ENCODE data around the gene CCL8. TPM values are rescaled to one million over a fixed set of nuclear protein-coding genes. Genes with fewer than 3 reads are reported as not detected.

Gene CCL8
- total RNA-seq, 2 experiments from 2014 or later: not detected

DNA sequence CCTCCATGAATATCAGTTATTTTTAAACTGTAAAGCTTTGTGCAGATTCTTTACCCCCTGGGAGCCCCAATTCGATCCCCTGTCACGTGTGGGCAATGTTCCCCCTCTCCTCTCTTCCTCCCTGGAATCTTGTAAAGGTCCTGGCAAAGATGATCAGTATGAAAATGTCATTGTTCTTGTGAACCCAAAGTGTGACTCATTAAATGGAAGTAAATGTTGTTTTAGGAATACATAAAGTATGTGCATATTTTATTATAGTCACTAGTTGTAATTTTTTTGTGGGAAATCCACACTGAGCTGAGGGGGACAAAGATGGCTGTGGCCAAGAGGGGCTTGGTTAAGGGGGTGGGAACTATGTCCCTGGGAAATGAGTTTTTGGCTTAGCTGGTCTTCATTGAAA is 31.4 kb upstream of the CCL8 start:
- H3K9me2 ChIP-seq (ENCODE audit: insufficient read depth, low read length): no peaks in the 10 kb centered on the region
- H3K27ac ChIP-seq (ENCODE audit: low read depth, low read length, poor library complexity, severe bottlenecking): no peak overlapping the region
- H2AFZ ChIP-seq (ENCODE audit: low read length): no peak overlapping the region
- BruUV-seq (replicated peaks): no TSS peak
- no peak for DNase-seq (ENCODE audit: low spot score)
- no peak overlapping the region for H3K4me2 ChIP-seq (ENCODE audit: low read length)
- no peaks in the 10 kb centered on the region for H3K36me3 ChIP-seq (ENCODE audit: insufficient read depth, low read length)
- CTCF ChIA-PET (ENCODE audit: unreplicated experiment): no interaction called here
- H3K4me1 ChIP-seq (ENCODE audit: insufficient read depth, low read length, poor library complexity, severe bottlenecking): no peaks in the 10 kb centered on the region
- TF ChIP-seq, protein P1, sequence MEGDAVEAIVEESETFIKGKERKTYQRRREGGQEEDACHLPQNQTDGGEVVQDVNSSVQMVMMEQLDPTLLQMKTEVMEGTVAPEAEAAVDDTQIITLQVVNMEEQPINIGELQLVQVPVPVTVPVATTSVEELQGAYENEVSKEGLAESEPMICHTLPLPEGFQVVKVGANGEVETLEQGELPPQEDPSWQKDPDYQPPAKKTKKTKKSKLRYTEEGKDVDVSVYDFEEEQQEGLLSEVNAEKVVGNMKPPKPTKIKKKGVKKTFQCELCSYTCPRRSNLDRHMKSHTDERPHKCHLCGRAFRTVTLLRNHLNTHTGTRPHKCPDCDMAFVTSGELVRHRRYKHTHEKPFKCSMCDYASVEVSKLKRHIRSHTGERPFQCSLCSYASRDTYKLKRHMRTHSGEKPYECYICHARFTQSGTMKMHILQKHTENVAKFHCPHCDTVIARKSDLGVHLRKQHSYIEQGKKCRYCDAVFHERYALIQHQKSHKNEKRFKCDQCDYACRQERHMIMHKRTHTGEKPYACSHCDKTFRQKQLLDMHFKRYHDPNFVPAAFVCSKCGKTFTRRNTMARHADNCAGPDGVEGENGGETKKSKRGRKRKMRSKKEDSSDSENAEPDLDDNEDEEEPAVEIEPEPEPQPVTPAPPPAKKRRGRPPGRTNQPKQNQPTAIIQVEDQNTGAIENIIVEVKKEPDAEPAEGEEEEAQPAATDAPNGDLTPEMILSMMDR (conservative IDR thresholded peaks at IDR 0.05; ENCODE audit: low read length): no peak
- no peak for TF ChIP-seq EZH2phosphoT487 (IDR thresholded peaks at IDR 0.05; ENCODE audit: borderline replicate concordance, low read depth, low read length)
- no peaks in the 10 kb centered on the region for H4K20me1 ChIP-seq (ENCODE audit: insufficient read depth, low read length)
- intact Hi-C loops (cut with micrococcal nuclease; ENCODE audit: unreplicated experiment): no loop called here
- H3K79me2 ChIP-seq (ENCODE audit: insufficient read depth, low read depth, low read length): no peaks in the 10 kb centered on the region
- no peaks in the 10 kb centered on the region for H3K9me3 ChIP-seq (ENCODE audit: low read length)
- no peak overlapping the region for H3K4me3 ChIP-seq (ENCODE audit: low read depth, low read length, poor library complexity, severe bottlenecking)
- POLR2A ChIA-PET: no interaction called here

DNA sequence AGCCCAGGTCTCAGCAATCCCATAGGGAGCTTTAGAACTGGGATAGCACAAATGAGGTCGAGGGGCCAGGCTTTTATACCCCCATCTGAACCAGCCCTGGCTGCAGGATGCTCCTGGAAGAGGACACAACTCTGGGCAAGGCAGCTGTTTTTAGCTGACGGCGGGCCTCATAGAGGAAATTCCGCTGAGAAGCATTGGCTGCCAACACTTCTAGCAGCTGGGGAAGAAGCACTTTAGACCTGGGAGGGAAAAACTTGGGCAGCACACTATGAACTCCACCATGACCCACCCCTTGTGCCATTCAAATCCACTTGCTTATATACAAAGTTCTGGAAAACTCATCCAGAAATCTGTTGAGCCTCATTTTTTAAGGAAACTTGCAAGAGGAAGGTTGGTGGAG is 28.6 kb upstream of the CCL8 start:
- intact Hi-C loops (cut with micrococcal nuclease; ENCODE audit: unreplicated experiment): no loop called here
- no peaks in the 10 kb centered on the region for H3K79me2 ChIP-seq (ENCODE audit: insufficient read depth, low read depth, low read length)
- no peaks in the 10 kb centered on the region for H3K36me3 ChIP-seq (ENCODE audit: insufficient read depth, low read length)
- CTCF ChIA-PET (ENCODE audit: unreplicated experiment): no interaction called here
- H2AFZ ChIP-seq (ENCODE audit: low read length): no peak overlapping the region
- no peaks in the 10 kb centered on the region for H3K9me2 ChIP-seq (ENCODE audit: insufficient read depth, low read length)
- no peak for DNase-seq (ENCODE audit: low spot score)
- BruUV-seq (replicated peaks): no TSS peak
- POLR2A ChIA-PET: no interaction called here
- H3K9me3 ChIP-seq (ENCODE audit: low read length): no peaks in the 10 kb centered on the region
- H3K4me3 ChIP-seq (ENCODE audit: low read depth, low read length, poor library complexity, severe bottlenecking): no peak overlapping the region
- H3K27ac ChIP-seq (ENCODE audit: low read depth, low read length, poor library complexity, severe bottlenecking): no peak overlapping the region
- TF ChIP-seq EZH2phosphoT487 (IDR thresholded peaks at IDR 0.05; ENCODE audit: borderline replicate concordance, low read depth, low read length): no peak
- TF ChIP-seq, protein P1 (conservative IDR thresholded peaks at IDR 0.05; ENCODE audit: low read length): no peak
- H3K4me1 ChIP-seq (ENCODE audit: insufficient read depth, low read length, poor library complexity, severe bottlenecking): no peaks in the 10 kb centered on the region
- H3K4me2 ChIP-seq (ENCODE audit: low read length): no peak overlapping the region
- H4K20me1 ChIP-seq (ENCODE audit: insufficient read depth, low read length): no peaks in the 10 kb centered on the region

DNA sequence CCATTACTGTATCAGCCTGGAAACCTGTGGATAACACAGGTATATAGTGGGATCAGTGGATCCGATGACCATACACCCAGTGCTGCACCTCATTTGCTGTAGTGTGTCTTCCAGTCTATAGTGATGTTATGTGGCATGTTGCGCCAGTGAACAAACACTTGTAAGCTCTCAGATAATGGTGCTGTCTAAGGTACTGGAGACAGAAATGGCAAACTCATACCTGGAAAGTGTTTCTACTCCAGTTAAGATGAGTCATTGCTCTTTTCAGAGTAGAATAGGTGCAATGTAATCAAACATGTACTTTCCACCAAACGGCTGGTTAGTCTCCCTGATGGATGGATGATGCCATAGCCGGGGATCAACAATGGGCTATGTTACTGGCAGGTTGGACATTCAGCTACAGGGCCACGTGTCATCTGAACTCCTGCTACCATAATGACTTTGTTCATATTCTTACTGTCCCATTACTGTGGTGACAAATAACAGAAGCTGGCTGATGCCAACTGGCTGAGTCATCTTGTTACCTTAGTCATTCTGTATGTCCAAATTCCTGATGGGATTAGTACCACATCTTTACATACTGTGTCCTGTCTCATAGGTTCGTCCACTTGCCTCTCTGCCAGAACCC is 27.4 kb upstream of the CCL8 start:
- Histone ChIP-seq H3K9me3 (ENCODE audit: low read length) (no peaks in the 10 kb centered on the region), H4K20me1 (ENCODE audit: insufficient read depth, low read length) (no peaks in the 10 kb centered on the region), H3K27ac (ENCODE audit: low read depth, low read length, poor library complexity, severe bottlenecking) (no peak overlapping the region), H3K4me1 (ENCODE audit: insufficient read depth, low read length, poor library complexity, severe bottlenecking) (no peaks in the 10 kb centered on the region), H2AFZ (ENCODE audit: low read length) (no peak overlapping the region), H3K36me3 (ENCODE audit: insufficient read depth, low read length) (no peaks in the 10 kb centered on the region), H3K4me2 (ENCODE audit: low read length) (no peak overlapping the region), H3K4me3 (ENCODE audit: low read depth, low read length, poor library complexity, severe bottlenecking) (no peak overlapping the region), H3K9me2 (ENCODE audit: insufficient read depth, low read length) (no peaks in the 10 kb centered on the region), H3K79me2 (ENCODE audit: insufficient read depth, low read depth, low read length) (no peaks in the 10 kb centered on the region)
- no peak for TF ChIP-seq EZH2phosphoT487 (IDR thresholded peaks at IDR 0.05; ENCODE audit: borderline replicate concordance, low read depth, low read length)
- TF ChIP-seq, protein P1 (conservative IDR thresholded peaks at IDR 0.05; ENCODE audit: low read length): no peak
- no peak for DNase-seq (ENCODE audit: low spot score)
- CTCF ChIA-PET (ENCODE audit: unreplicated experiment): no interaction called here
- intact Hi-C loops (cut with micrococcal nuclease; ENCODE audit: unreplicated experiment): no loop called here
- no TSS peak for BruUV-seq (replicated peaks)
- POLR2A ChIA-PET: no interaction called here
